ENCODE data around the gene ADCY9.

ADCY9 gene

DNA sequence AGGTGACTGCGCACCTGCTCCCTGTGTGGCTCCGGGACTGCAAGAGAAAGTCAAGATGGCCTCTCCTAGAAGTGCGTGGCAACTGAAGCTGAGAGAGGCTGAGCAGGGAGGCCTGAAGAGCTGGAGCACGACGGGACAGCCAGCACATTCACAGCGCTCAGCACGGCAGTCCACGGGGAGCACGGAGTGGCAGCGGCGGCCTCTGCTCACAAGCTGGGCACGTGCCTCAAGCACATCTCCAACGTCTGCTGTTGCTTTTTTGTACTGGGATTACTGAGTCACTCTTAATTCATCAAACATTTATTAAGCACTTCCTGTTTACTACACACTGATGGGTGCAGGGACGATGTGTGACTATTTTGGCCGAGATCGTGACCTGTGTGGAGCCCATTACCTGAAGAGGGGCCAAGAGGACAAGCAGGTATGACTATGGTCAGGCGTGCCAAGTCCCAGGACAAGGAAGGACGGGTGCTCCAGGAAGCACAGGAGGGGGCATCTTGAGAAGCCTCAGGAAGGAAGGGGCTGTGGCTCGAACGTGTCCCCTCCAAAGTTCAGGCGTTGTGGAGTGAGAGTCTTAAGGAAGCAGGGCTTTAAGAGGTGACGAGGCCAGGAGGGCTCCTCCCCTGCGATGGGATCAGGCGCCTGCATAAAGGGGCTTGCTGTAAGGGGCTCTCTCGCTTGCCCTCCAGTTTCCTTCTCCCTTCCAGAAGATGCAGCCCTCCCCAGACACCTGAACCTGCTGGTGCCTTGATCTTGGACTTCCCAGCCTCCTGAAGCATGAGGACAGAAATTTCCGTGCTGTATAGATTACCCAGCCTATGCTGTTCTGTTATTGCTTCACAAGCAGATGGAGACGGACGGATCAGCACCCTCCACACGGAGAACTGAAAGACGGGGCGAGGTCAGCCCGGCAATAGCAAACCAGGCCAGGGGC lies 105.8 kb downstream of the ADCY9 start:
- no peak overlapping the region for H3K4me2 ChIP-seq (ENCODE audit: low read length)
- no peak overlapping the region for H3K9ac ChIP-seq
- no peaks in the 10 kb centered on the region for H3K36me3 ChIP-seq (ENCODE audit: control insufficient read depth, insufficient read depth, low read length)
- no peak overlapping the region for H3K4me3 ChIP-seq (ENCODE audit: low read depth, low read length)
- no peak overlapping the region for H3K27ac ChIP-seq
- H3K79me2 ChIP-seq, result peaks cover 8% of the 10 kb centered on the region
- no peak overlapping the region for H2AFZ ChIP-seq
- no peaks in the 10 kb centered on the region for H3K9me3 ChIP-seq (ENCODE audit: control insufficient read depth, low read length)
- H3K27me3 ChIP-seq (ENCODE audit: control insufficient read depth, insufficient read depth, low read length), result no peaks in the 10 kb centered on the region
- H3K4me1 ChIP-seq, result no peaks in the 10 kb centered on the region
- TF ChIP-seq, protein P1, sequence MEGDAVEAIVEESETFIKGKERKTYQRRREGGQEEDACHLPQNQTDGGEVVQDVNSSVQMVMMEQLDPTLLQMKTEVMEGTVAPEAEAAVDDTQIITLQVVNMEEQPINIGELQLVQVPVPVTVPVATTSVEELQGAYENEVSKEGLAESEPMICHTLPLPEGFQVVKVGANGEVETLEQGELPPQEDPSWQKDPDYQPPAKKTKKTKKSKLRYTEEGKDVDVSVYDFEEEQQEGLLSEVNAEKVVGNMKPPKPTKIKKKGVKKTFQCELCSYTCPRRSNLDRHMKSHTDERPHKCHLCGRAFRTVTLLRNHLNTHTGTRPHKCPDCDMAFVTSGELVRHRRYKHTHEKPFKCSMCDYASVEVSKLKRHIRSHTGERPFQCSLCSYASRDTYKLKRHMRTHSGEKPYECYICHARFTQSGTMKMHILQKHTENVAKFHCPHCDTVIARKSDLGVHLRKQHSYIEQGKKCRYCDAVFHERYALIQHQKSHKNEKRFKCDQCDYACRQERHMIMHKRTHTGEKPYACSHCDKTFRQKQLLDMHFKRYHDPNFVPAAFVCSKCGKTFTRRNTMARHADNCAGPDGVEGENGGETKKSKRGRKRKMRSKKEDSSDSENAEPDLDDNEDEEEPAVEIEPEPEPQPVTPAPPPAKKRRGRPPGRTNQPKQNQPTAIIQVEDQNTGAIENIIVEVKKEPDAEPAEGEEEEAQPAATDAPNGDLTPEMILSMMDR (IDR thresholded peaks at IDR 0.05), result no peak

DNA sequence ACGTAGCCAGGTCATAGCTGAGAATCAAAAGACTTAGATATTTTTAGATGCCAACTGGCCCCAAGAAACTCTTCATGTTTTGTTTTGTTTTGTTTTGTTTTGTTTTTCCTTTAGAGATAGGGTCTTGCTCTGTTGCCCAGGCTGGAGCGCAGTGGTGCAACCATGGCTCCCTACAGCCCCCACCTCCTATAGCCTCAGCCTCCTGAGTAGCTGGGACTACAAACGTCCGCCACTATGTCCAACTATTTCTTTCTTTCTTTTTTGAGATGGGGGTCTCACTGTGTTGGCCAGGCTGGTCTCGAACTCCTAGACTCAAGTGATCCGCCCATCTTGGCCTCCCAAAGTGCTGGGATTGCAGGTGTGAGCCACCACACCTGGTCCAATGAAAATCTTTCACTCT lies 107.1 kb downstream of the ADCY9 start:
- H2AFZ ChIP-seq, result no peak overlapping the region
- TF ChIP-seq, protein P1 (IDR thresholded peaks at IDR 0.05), result no peak
- no peak overlapping the region for H3K9ac ChIP-seq
- H3K4me3 ChIP-seq (ENCODE audit: low read depth, low read length), result no peak overlapping the region
- H3K36me3 ChIP-seq (ENCODE audit: control insufficient read depth, insufficient read depth, low read length), result no peaks in the 10 kb centered on the region
- H3K9me3 ChIP-seq (ENCODE audit: control insufficient read depth, low read length), result no peaks in the 10 kb centered on the region
- no peaks in the 10 kb centered on the region for H3K4me1 ChIP-seq
- no peaks in the 10 kb centered on the region for H3K27me3 ChIP-seq (ENCODE audit: control insufficient read depth, insufficient read depth, low read length)
- H3K79me2 ChIP-seq, result peaks cover 4% of the 10 kb centered on the region
- no peak overlapping the region for H3K27ac ChIP-seq
- H3K4me2 ChIP-seq (ENCODE audit: low read length), result no peak overlapping the region

DNA sequence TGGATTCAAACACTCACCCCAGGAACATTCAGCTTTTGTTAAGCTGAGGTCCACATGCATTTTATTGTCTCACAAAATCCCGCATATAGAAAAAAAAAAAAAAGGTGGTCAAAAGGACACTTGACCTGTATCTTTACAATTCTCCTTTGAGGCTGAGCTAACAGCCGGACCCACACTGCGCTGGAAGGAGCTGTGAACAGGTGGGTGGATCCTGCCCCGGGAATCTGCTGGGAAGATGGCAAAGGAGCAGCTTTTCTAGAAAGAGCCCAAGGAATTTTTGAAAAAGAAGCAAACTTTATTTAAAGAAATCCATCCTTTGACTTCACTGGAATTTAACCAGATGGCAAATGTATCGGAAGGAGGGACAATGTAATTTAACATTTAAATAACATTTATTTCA lies 108.1 kb downstream of the ADCY9 start:
- H3K27ac ChIP-seq, result no peak overlapping the region
- no peaks in the 10 kb centered on the region for H3K4me1 ChIP-seq
- H3K79me2 ChIP-seq, result peaks cover 4% of the 10 kb centered on the region
- no peaks in the 10 kb centered on the region for H3K27me3 ChIP-seq (ENCODE audit: control insufficient read depth, insufficient read depth, low read length)
- TF ChIP-seq, protein P1 (IDR thresholded peaks at IDR 0.05), result no peak
- no peak overlapping the region for H3K9ac ChIP-seq
- no peak overlapping the region for H3K4me2 ChIP-seq (ENCODE audit: low read length)
- no peak overlapping the region for H3K4me3 ChIP-seq (ENCODE audit: low read depth, low read length)
- no peaks in the 10 kb centered on the region for H3K9me3 ChIP-seq (ENCODE audit: control insufficient read depth, low read length)
- no peak overlapping the region for H2AFZ ChIP-seq
- no peaks in the 10 kb centered on the region for H3K36me3 ChIP-seq (ENCODE audit: control insufficient read depth, insufficient read depth, low read length)

DNA sequence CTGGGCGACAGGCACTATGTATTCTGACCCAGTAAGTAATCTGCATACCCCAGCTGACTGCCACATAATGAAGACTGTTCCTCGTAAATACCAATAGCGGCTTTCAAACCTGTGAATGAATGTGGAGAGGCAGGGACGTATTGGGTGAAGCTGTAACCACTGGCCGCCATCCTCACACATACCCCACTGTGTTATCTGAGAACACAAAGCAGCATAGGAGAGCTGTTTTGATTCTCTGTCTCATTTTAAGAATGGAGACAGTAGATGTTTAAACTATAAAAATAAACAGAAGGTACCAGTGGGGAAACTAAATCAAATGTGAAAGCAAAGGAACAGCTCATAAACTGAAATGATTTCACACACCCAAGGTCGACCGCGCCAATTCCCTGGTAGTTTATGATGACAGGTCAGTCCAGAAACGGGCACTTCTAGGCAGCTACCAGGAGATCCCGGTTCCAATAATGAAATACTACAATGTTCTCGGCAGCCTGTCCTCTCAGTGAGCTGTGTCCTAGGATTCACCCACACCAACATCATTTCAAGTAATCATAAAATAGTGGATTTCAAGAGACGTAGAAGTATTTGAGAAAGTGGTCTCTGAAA lies 109.7 kb downstream of the ADCY9 start:
- H3K9me3 ChIP-seq (ENCODE audit: control insufficient read depth, low read length), result no peaks in the 10 kb centered on the region
- TF ChIP-seq, protein P1 (IDR thresholded peaks at IDR 0.05), result no peak
- no peak overlapping the region for H3K27ac ChIP-seq
- no peaks in the 10 kb centered on the region for H3K36me3 ChIP-seq (ENCODE audit: control insufficient read depth, insufficient read depth, low read length)
- no peak overlapping the region for H2AFZ ChIP-seq
- H3K79me2 ChIP-seq, result peaks cover 4% of the 10 kb centered on the region
- H3K9ac ChIP-seq, result no peak overlapping the region
- H3K4me1 ChIP-seq, result no peaks in the 10 kb centered on the region
- H3K4me2 ChIP-seq (ENCODE audit: low read length), result no peak overlapping the region
- H3K27me3 ChIP-seq (ENCODE audit: control insufficient read depth, insufficient read depth, low read length), result no peaks in the 10 kb centered on the region
- H3K4me3 ChIP-seq (ENCODE audit: low read depth, low read length), result no peak overlapping the region
